Measurements from ENCODE around the gene THSD7A.
"Not testable (repeated sequence)": the region's sequence is repeated elsewhere in the genome, so short reads cannot be mapped to it uniquely, and the experiment has no call there.

THSD7A gene

DNA sequence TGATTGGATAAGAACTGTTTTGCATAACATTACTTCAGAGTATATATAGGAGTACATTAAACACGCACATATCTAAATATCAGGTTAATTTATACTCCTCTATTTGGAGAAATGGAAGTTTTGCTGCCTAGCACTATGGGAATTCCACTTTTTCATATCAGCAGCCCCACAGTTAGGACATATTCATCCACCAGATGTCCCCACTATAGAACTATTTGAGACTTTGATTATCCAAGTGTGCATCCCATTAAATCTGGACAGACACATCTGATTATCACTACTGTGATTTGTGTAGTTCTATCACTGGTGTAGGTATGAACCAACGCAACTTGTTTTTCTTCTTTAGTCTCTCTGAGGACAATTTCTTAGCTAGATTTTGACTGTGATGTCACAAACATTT is 345.7 kb downstream of the THSD7A start:
- DNase-seq = no peak

DNA sequence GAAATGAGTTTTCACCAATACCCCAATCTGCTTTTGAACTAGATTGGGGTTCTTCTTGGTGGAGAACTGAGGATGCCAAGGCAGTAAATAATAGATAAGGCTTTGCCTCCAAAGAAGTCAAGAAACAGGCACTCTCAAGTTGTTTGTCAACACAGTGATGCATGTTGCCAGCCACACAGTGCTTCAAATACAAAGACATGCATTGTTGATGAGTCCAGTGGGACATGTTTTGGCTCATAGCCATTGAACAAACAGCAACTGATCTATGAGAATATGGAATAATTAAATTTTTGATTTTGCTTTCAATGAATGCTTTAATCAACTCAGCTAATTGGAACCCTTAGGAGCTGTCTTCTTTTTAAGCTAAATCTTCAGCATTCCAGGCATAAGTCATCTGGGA is 346.4 kb downstream of the THSD7A start:
- no peak for DNase-seq

DNA sequence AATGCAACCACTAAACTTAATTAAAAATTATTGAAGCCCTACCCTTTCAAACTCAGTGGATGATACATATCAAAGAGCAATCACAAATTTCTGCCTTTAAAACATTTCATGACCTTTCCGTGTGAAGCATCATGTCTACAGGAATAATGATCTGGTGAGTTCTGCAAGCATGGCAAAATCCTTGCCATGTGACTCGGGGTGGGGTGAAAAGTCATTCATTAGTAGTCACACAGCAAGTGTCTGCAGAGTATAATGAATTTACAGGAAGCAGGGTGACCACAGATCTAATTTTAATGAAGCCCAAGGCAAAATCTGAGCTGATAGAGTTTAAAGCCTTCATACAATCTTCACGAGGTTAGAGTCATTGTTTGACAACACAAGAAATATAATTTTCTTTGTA is 351.9 kb downstream of the THSD7A start:
- no peak for DNase-seq

DNA sequence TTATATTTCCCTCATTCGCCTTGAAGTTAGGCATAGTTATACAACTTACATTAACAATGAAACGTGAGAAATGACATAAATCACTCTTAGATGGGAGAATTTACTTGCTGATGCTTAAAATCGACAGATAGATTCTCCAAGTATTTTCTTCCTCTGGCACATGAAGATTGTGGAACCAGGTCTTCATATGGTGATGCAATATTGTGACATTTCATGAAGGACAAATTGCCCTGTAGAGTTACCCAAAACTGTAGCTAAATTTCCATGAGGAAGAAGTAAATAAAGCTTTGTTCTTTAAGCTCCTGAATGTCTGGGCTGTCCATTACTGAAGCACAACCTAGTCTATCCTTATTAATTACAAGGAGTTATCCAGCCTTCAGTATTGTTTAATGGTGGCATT is 353.1 kb downstream of the THSD7A start:
- no peak for DNase-seq

DNA sequence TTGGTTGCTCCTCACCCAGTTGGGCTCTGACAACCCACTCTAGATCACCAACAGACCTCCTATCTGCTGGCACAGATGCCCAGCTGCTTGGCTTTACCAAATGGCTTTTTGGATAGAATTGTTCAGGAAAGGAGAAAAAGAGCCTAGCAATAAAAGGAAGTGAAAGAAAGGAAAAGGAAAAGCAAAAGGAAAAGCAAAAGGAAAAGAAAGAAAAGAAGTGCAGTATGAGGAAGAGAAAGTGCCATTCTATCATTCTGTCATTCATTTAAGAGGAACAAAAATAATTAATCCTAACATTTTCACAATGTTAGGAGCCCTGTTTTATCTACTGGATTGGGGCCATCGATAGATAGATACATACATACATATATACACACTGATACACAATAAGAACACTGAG is 353.6 kb downstream of the THSD7A start:
- no peak for DNase-seq

DNA sequence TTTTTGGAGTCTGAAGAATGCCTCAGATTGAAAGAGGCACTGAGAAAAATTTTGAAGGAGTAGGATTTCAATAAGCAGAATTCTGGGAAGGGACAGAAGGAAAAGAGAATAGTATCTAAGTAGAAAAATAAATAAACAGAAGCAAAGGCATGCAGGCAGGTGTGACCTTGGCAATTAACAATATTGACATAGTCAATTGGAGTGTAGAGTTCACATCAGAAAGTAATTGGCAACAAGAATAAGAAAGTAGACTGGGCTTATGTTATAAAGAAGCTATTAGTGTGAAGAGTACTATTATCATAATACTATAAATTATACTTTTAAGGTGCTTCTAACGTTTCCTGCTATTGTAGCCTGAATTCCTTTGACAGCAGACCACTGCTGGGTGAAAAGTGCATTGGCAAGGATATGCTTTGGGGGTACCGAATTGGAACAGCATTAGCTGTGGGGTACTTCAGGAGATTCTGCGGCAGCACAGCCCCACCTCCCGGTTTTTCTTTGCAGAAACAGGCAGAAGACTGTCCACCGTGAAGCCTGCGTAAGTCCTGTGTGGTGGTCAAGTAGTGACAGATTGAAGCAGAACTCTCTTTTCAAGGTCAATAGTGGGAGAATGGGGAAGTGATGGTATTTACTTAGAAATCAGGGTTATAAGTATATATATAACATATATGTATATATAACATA is 357.0 kb downstream of the THSD7A start:
- DNase-seq = no peak

DNA sequence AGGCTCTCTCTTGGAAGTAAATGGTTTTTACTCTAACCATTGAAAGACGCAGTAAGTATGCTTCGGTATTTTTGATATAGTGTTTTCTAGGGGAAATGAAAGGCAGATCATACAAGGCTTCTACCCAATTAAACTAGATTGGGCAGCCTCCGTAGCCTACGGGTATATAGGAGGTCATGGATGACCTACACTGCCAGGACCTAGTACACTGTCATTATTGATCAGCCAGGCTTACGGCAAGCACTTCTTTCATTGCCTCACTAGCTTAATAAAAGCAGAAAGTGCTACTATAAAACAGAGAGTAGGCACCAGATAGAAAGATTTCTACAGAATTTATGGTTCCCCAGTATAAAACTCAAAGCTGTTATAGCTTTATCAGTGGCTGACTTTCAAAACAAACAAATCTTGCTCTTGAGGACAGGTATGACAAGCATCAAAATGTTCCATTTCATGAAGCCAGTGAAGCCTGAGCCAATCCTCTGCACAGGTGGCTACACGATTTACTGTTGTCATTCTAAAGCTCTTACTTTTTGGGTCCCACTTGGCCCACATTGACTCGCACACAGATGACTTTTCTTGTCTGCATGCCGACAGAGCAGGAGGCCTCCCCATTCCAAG is 358.1 kb downstream of the THSD7A start:
- no peak for DNase-seq

DNA sequence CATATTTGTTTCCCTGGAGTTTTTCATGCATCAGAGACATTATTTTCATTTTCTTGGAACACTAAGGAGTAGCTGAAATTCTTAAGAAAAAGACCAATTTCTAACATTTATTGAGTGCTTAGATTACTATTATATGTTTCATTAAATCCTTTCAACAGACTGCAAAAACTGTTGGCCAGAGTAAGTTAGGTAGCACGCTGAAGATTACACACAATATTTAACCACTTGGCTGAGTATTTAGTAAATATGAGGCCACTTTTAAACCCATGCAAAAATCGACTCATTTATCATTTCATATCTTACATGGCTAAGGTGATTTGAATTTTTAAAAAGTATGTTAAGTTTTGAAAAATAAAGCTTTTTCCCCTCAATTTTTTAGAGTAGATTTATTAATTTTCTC is 358.8 kb downstream of the THSD7A start:
- no peak for DNase-seq

DNA sequence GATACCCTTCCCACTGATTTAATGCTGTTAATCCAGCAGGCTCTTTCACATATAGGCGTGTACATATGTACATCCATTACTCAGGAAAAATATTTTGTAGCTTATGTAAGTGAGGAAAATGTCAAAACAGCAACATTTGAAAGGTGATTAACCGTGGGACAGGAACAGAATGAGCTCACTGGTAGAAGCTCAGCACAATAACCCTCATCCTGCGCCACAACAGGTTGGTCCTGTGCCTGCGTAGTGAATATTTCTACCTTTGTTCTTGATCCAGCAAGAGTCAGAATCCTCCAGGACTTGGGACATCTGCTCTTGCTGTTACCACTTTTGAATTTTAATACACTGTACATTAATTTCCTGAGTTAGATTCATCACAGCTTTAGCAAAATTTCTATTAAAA is 359.4 kb downstream of the THSD7A start:
- DNase-seq = no peak

DNA sequence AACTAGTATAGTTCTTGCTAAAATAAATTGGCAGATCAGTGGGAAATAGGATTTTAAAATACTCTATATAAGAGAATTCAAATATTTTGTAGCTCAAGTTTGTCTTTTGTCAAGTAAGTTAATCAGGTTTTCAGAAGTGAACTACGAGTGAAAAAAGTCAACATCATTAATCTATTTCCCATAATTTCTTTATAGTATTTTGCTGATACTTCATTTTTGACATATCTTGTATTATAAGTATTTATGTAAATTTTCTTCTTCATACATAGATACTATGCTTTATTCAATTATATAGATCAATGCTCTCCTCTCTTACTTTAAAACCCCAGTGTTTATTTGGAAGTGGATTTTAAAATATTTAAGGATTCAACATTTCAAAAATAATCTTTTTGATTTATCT is 360.7 kb downstream of the THSD7A start:
- DNase-seq = no peak

DNA sequence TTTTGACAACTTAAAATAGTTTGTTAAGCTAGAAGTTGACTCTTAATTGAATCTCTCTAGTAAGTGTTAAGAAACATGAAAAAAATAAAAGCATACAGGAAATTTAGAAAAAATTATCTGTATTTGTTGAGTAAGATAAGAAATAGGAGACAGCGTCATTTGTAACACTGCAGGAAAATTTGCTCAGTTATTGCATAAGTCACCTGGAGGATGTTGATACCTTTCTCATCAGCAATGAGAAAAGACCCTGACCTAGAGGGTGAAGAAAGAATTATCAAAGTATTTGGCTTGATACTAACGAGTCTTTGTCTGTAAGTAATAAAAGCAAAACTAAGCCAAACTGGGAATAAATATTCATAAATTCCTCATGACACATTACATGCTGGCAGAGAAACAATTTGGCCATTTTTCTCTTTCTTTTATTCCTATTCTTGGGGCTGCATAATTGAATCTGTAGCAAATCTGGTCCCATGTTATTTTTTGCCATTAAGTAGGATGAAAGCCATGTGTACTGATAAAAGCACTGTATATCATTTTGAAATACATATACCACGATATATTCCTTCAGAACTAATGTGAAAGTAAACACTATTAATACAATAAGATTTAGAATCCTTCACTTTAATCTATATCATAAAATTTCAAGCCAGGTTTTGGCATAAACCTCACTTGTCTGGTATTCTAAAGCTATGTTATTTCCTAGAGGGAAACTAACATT is 362.8 kb downstream of the THSD7A start:
- DNase-seq = no peak

DNA sequence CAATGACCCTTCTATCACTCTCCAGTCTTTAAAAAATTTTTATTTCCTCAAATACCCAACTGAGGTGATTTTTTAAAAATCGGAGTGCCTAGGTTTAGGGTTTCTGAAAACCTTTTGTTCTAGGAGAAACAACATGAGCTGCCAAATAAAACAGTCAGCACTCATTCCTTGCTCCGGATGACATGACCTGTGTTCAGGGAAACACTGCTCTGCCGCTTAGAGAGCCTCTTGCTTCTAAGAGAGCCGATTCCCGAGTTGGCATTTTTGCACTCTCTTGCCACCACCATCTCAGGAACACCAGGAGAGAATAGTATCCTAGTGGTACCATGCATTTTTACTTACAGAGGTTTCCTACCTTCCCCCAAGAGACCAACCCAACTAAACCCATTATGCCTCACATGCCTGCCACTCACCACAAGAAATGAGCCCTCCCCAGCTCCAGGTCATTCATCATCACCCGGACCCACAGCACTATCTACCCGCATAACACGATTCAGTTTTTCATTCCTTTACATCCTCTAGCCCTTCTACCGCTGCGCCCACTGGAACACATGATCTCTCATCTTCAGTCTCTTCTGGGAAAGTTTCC is 365.4 kb downstream of the THSD7A start:
- no peak for DNase-seq

DNA sequence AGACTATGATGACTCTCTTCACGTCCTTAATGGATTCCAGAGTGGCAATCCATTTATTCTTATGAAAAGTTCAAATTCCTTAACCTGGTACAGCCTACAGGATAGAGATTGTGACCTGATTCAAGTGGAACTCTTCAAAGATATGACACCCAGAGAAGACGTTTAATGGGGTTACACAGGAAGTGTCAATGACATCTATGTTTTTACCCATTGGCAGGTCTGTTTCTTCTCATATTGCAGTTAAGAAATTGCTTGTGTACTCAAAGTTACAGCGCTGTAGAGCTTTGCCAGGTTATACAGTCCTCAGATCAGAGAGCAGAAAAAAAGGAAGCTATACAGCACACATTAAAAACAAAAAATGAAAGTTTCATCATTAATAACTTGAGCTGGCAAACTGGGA is 367.4 kb downstream of the THSD7A start:
- no peak for DNase-seq

DNA sequence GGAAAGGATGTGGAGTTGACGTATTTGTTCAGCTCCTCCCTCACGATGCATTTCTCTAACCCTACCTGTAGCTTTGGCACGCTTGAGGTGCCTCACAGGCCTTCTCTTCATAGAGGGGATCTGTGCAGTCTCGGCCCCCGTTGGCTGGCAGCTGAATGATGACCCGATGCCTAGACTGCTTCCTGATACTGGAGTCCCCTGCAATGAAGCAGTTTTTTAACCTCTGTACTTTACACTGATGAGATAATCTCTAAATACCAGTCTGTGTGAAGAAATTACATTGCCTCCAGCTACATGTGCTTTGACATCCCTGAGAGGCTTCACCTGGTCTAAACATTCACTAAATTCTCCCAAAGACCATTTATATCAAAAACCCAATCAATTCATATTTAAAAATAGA is 370.1 kb downstream of the THSD7A start:
- no peak for DNase-seq

DNA sequence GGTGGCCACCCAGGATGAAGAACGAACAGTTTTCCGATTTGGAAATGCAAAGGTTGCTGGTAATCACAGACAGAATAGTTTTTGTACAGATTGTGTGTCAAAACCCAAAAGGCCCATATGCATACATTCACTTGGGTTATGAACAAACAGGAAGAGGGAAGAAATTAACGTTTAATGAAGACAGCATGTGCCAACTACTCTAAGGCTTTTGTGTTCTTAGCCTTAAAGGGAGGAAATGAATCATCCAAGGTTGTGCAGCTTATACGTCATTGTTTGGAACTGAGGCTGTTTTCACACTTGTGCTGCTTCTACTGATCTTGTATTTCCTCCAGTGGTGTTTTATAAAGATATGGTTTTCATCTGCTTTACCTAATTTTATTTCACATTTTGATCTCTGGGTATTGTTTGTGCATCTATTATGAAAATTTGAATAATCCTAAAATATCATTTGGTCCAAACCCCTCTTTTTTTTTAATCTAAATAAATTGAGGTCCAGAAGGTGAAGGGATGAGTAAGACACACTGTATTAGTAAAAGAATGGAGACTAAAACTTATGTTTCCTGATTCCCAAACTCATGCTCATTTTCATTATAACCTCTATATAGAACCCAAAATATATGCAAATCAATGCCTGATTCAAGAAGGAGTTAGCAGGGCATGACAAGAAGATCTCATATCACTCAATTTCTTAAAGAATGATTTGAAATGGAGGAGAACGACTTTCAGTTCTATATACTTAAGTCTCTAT is 373.1 kb downstream of the THSD7A start:
- no peak for DNase-seq

DNA sequence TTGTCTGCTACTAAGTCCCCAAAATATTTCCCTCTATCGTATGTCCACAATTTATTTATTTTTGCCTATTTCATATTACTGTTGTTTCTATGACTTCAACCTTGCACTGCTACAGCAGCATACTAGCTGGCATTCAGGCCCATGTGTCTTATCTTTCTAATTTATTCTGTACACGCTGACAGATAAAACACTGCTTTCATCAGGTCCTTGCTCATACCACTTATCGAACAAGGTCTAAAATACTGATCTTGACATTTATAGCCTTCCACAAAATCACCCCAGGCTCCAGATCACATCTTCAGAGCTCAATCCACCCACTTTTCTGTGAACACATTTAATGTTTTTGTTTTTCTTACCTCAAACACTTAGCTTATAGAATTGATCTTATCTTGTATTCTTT is 374.6 kb downstream of the THSD7A start:
- DNase-seq = no peak

DNA sequence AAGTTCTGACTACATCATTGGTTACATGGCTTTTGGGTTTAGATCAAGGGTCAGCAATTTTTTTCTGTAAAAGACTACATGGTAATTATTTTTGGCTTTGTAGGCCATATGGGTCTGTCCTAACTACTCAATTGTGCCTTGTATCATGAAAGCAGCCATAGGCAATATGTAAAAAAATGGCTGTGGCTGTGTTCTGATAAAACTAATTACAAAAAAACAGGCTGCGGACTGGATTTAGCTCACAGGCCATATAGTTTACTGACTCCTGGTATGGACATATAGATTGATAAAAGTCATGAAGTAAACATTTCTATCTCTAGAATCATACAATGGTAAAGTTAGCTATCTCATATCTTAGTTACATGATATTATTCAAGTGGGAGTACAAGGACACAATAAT is 375.4 kb downstream of the THSD7A start:
- no peak for DNase-seq

DNA sequence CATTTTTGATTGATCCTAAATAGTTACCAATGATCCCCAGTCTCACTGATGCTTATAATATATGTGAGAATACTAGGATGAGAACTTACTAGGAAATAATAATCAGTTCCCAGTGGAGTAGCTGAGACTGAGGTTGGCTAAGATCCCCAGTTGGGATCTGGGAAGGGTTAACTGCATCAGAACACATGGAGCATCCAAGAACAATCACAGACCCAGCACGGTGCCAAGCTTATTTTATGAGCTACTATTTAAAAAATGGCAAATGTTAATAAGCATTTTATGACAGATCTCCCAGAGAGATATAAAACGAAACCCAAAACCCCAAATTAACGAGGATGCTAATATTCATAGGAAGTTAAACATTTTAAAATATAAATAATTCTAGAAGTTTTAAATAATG is 379.5 kb downstream of the THSD7A start:
- no peak for DNase-seq

DNA sequence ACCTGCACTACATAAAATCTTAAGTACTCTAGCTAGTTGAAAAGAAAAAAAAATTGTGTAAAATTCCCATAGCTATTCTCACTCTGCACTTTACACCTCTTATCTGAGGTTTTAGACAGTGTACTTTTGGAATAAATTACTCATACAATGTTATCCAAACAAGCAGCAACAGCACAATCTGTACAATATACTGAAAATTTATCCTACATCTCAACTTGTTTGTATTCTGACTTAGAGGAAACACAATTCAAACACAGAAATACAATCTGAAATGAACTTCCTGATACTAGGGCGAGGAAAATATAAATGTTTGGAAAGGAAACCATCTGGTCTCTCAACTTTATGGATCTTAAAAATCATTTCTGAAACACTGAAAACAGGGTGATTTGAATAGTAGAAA is 381.7 kb downstream of the THSD7A start:
- no peak for DNase-seq

DNA sequence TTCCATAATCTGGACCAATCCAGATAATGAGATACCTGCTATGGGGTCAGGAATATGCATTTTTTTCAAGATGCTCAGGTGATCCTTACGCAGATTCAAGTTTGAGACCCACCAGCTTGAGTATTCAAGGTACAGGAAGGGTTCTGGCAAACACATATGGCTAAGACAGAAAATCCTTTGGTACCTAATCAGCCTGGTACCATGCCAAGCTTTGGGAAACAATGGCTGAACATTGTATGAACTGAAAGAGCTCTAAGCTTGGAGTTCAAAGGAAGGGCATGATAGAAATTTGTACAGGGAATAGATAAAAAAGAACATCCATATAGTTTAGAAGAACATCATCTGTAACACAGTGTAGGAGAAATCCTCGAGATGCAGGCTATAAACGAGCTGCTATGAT is 382.7 kb downstream of the THSD7A start:
- DNase-seq = no peak

DNA sequence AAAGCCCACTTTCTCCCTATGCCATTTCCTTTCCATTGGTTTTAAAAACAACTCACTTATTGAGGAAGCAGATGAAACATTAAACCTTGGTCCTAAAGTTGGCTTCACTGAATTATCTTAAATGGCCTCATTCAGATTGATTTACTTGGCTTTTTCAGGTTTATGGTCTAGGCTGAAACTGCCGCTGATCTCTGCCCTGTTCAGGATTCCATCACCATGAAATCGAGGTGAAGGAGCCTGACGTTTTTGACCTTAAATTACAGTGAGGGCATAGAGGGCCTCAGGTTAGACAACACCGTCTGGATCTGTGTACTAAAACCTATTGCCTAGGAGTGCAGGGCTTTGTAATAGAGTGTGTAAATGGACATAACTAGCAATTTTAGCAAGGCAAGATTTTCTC is 383.7 kb downstream of the THSD7A start:
- no peak for DNase-seq

DNA sequence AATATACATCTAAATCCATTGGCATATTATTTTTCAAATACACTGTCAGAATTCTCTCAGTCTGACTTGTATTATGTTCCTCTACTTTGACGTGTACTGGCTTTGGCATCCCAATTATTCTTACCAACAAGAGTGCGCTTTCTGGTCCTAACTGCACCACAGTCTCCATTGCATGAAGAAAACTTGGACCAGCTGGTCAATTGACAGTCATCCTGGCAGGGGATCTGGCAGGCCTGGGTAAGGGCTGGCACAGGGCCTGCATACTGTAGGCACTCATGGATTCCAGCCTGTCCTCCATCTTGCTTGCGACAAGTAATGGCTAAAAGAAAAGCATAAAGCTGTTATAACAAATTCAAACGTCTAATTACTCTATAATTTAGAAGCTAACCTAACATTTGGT is 384.9 kb downstream of the THSD7A start:
- no peak for DNase-seq

DNA sequence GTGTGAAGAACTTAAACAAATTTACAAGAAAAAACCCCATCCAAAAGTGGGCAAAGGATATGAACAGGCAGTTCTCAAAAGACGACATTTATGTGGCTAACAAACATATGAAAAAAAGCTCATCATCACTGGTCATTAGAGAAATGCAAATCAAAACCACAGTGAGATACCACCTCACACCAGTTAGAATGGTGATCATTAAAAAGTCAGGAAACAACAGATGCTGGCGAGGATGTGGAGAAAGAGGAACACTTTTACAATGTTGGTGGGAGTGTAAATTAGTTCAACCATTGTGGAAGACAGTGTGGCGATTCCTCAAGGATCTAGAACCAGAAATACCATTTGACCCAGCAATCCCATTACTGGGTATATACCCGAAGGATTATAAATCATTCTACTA is 388.1 kb downstream of the THSD7A start:
- not testable (repeated sequence) for DNase-seq

Measured in NCI-H2171 (cell line).